ENCODE data around the gene FAM120B.
"Not testable (repeated sequence)": the region's sequence is repeated elsewhere in the genome, so short reads cannot be mapped to it uniquely, and the experiment has no call there.

The FAM120B gene

DNA sequence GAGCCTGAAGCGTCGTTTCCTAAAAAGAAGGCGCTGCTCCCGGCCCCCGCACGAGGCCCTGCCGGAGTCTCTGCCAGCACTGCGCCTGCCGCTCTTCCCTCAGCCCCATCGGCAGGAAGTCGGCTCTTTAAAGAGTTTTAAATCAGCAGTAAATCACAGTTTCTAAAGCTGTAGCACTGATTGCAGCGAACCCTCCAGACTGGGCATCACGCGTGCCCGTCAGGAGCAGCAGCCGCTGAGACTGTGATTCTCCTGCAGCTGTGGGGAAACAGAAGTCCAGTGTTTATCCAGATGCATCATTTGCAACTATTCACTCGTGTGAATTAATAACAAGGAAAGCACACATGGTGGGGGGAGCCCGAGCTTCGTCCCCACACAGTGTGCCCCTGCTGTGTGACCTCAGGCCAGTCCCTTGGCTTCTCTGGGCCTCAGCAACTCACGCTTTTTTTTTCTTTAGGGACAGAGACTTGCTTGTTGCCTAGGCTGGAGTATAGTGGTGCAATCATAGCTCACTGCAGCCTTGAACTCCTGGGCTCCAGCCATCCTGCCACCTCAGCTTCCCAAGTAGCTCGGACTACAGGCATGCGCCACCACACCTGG, 44.0 kb upstream of the FAM120B start:
- no peak for DNase-seq (ENCODE audit: low read depth, low spot score)
- H3K27me3 ChIP-seq (ENCODE audit: insufficient read depth, insufficient read length) = no peaks in the 10 kb centered on the region
- no peak overlapping the region for H3K9ac ChIP-seq (ENCODE audit: insufficient read length, low read depth)
- no peaks in the 10 kb centered on the region for H3K4me1 ChIP-seq (ENCODE audit: insufficient read depth, insufficient read length)
- no peaks in the 10 kb centered on the region for H3K36me3 ChIP-seq (ENCODE audit: insufficient read depth, insufficient read length, low read length)
- H3K4me3 ChIP-seq (ENCODE audit: insufficient read length, low read depth) = no peak overlapping the region
- no peak for TF ChIP-seq YY1 (IDR thresholded peaks at IDR 0.05; ENCODE audit: insufficient read depth, insufficient read length)
- TF ChIP-seq ZNF274 (IDR thresholded peaks at IDR 0.05; ENCODE audit: low read depth, low read length) = no peak
- TF ChIP-seq SUZ12 (IDR thresholded peaks at IDR 0.05; ENCODE audit: extremely low read depth, insufficient read depth, insufficient read length) = no peak
- no peaks in the 10 kb centered on the region for H3K9me3 ChIP-seq (ENCODE audit: insufficient read depth, low read length)

DNA sequence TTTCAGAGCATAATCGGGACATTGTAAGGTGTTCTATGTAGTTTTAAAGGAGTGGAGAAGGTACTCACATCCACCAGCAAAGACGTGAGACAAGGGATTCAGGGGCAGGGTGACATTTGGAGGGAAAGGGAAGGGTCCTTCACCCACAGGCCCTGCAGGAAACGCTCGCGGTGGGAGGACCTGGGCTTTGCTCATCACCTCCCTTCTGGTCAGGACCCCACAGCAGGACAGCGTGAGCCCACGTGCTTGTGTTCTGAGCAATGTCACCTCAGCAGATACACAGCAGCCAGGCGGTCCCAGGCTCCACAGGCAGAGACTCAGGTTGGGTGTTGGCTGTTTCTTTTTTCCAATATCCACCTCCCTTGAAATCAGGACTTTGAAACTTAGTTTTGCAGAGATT, 43.1 kb upstream of the FAM120B start:
- Histone ChIP-seq H3K9ac (ENCODE audit: insufficient read length, low read depth) (no peak overlapping the region), H3K9me3 (ENCODE audit: insufficient read depth, low read length) (no peaks in the 10 kb centered on the region), H3K4me3 (ENCODE audit: insufficient read length, low read depth) (no peak overlapping the region), H3K36me3 (ENCODE audit: insufficient read depth, insufficient read length, low read length) (no peaks in the 10 kb centered on the region), H3K27me3 (ENCODE audit: insufficient read depth, insufficient read length) (no peaks in the 10 kb centered on the region), H3K4me1 (ENCODE audit: insufficient read depth, insufficient read length) (no peaks in the 10 kb centered on the region)
- no peak for TF ChIP-seq YY1 (IDR thresholded peaks at IDR 0.05; ENCODE audit: insufficient read depth, insufficient read length)
- TF ChIP-seq ZNF274 (IDR thresholded peaks at IDR 0.05; ENCODE audit: low read depth, low read length) = no peak
- TF ChIP-seq SUZ12 (IDR thresholded peaks at IDR 0.05; ENCODE audit: extremely low read depth, insufficient read depth, insufficient read length) = no peak
- DNase-seq (ENCODE audit: low read depth, low spot score) = no peak

DNA sequence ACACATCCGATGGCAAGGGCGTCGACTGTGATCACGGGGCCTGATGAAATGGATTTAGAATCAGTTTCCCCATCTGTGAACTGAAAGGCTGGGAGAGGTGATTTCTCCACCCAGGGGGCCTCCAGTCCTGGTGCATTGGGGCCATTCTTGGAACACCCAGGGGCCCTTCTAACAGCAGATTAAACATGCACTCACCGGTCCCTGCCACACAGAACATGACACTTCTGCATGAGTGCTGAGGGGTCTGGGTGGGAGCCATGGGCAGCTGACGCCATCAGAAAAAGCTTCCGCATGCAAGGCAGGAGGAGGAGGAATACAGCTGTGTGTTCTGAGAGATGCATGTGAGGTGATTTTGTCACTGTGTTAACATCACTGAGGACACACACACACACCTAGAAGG, 42.5 kb upstream of the FAM120B start:
- Histone ChIP-seq H3K9ac (ENCODE audit: insufficient read length, low read depth) (no peak overlapping the region), H3K36me3 (ENCODE audit: insufficient read depth, insufficient read length, low read length) (no peaks in the 10 kb centered on the region), H3K4me3 (ENCODE audit: insufficient read length, low read depth) (no peak overlapping the region), H3K4me1 (ENCODE audit: insufficient read depth, insufficient read length) (no peaks in the 10 kb centered on the region), H3K9me3 (ENCODE audit: insufficient read depth, low read length) (no peaks in the 10 kb centered on the region), H3K27me3 (ENCODE audit: insufficient read depth, insufficient read length) (no peaks in the 10 kb centered on the region)
- TF ChIP-seq YY1 (IDR thresholded peaks at IDR 0.05; ENCODE audit: insufficient read depth, insufficient read length) (no peak), ZNF274 (IDR thresholded peaks at IDR 0.05; ENCODE audit: low read depth, low read length) (no peak), SUZ12 (IDR thresholded peaks at IDR 0.05; ENCODE audit: extremely low read depth, insufficient read depth, insufficient read length) (no peak)
- no peak for DNase-seq (ENCODE audit: low read depth, low spot score)

DNA sequence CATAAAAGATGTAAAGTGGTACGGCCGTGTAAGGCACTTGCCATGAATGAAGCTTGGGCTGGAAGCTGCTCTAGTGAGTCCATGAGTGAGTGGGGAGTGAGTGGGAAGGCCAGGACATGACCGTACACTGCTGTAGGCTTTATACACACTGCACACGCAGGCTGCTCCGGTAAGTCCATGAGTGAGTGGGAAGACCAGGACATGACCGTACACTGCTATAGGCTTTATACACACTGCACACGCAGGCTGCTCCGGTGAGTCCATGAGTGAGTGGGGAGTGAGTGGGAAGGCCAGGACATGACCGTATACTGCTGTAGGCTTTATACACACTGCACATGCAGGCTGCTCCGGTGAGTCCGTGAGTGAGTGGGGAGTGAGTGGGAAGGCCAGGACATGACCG, 41.9 kb upstream of the FAM120B start:
- not testable (repeated sequence) for H3K9me3 ChIP-seq (ENCODE audit: insufficient read depth, low read length); H3K36me3 ChIP-seq (ENCODE audit: insufficient read depth, insufficient read length, low read length); DNase-seq (ENCODE audit: low read depth, low spot score); H3K4me3 ChIP-seq (ENCODE audit: insufficient read length, low read depth); H3K9ac ChIP-seq (ENCODE audit: insufficient read length, low read depth); H3K4me1 ChIP-seq (ENCODE audit: insufficient read depth, insufficient read length); H3K27me3 ChIP-seq (ENCODE audit: insufficient read depth, insufficient read length)

DNA sequence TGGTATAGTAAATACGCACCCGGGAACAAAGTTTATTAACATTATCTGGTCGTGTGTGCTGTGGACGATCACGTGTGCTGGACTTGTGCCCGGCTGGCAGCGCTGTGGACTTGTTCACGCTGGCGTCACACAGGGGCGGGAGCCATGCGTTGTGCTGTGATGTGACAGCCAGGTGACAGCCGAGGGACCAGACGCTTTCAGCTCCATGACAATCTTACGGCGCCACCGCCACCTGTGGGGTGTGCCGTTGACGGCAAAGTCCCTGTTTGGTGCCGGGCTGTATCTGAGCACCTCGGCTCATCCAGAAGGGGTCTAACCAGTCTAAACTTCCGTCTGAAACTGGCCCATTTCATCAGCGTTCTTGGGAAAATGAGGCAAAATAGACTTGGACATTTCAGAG, 40.9 kb upstream of the FAM120B start:
- Histone ChIP-seq H3K4me3 (ENCODE audit: insufficient read length, low read depth) (no peak overlapping the region), H3K9me3 (ENCODE audit: insufficient read depth, low read length) (no peaks in the 10 kb centered on the region), H3K9ac (ENCODE audit: insufficient read length, low read depth) (no peak overlapping the region), H3K4me1 (ENCODE audit: insufficient read depth, insufficient read length) (no peaks in the 10 kb centered on the region), H3K27me3 (ENCODE audit: insufficient read depth, insufficient read length) (no peaks in the 10 kb centered on the region), H3K36me3 (ENCODE audit: insufficient read depth, insufficient read length, low read length) (no peaks in the 10 kb centered on the region)
- TF ChIP-seq ZNF274 (IDR thresholded peaks at IDR 0.05; ENCODE audit: low read depth, low read length) (no peak), SUZ12 (IDR thresholded peaks at IDR 0.05; ENCODE audit: extremely low read depth, insufficient read depth, insufficient read length) (no peak), YY1 (IDR thresholded peaks at IDR 0.05; ENCODE audit: insufficient read depth, insufficient read length) (no peak)
- DNase-seq (ENCODE audit: low read depth, low spot score) = no peak

DNA sequence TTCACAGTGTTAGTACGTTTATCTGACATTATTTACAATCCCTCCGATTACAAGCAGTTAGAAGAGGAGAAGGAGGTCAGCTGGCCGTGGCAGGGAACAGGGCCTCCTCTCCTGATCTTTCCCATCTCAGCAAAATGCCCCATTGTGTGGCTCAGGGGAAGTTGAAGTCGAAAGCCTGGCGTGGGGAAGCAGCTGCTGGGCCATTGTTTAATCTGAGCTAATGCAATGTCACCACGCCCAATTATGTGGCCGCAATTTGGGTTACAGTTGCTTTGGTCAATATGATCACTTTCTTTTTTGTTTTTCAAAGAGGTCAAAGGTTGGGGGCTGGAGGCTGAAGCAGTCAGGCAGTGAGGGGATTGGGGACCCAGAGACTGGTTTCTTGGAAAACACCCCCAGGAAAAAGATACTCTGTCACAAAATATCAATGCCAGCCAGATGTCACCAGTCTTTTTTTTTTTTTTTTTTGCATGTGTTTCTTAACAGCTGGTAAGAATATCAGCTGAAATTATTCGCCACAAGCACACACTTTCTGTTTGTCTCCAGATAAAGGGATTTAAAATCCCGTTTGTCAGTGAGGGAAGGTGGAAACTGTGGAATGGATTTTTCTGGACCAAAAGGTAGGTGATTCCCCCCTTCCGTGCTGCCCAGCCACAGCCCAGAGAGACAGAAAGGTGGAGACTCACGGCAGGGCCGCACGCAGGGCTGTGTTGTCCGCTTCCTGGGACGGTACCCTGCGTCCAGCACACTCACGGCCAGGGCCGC, 40.3 kb upstream of the FAM120B start:
- Histone ChIP-seq H3K27me3 (ENCODE audit: insufficient read depth, insufficient read length) (no peaks in the 10 kb centered on the region), H3K9me3 (ENCODE audit: insufficient read depth, low read length) (no peaks in the 10 kb centered on the region), H3K9ac (ENCODE audit: insufficient read length, low read depth) (no peak overlapping the region), H3K4me1 (ENCODE audit: insufficient read depth, insufficient read length) (no peaks in the 10 kb centered on the region), H3K36me3 (ENCODE audit: insufficient read depth, insufficient read length, low read length) (no peaks in the 10 kb centered on the region), H3K4me3 (ENCODE audit: insufficient read length, low read depth) (no peak overlapping the region)
- no peak for DNase-seq (ENCODE audit: low read depth, low spot score)
- no peak for TF ChIP-seq YY1 (IDR thresholded peaks at IDR 0.05; ENCODE audit: insufficient read depth, insufficient read length)
- no peak for TF ChIP-seq SUZ12 (IDR thresholded peaks at IDR 0.05; ENCODE audit: extremely low read depth, insufficient read depth, insufficient read length)
- TF ChIP-seq ZNF274 (IDR thresholded peaks at IDR 0.05; ENCODE audit: low read depth, low read length) = no peak

DNA sequence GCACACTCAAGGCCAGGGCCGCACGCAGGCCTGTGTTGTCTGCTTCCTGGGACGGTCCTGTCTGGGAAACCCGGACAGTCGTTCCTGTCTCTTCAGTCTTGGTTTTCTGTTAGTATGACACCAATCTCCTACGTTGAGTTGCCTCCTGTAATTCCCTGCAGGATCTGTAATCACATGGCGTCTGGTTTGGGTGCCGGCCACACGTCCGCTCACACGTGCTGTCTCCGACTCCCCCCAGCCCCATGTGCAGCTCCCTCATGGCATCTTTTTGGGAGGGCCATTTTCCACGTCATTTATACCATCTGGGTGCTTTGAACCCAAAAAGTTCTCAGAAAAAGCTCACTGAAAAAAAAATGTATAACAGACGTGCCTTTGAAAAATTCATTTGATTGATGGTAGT, 38.9 kb upstream of the FAM120B start:
- no peak overlapping the region for H3K9ac ChIP-seq (ENCODE audit: insufficient read length, low read depth)

More for the DNA sequence above, 38.9 kb upstream of the FAM120B start:
- H3K9me3 ChIP-seq (ENCODE audit: insufficient read depth, low read length) = no peaks in the 10 kb centered on the region
- no peaks in the 10 kb centered on the region for H3K27me3 ChIP-seq (ENCODE audit: insufficient read depth, insufficient read length)
- no peaks in the 10 kb centered on the region for H3K4me1 ChIP-seq (ENCODE audit: insufficient read depth, insufficient read length)
- no peak for DNase-seq (ENCODE audit: low read depth, low spot score)
- no peaks in the 10 kb centered on the region for H3K36me3 ChIP-seq (ENCODE audit: insufficient read depth, insufficient read length, low read length)
- no peak overlapping the region for H3K4me3 ChIP-seq (ENCODE audit: insufficient read length, low read depth)
- no peak for TF ChIP-seq SUZ12 (IDR thresholded peaks at IDR 0.05; ENCODE audit: extremely low read depth, insufficient read depth, insufficient read length)
- no peak for TF ChIP-seq ZNF274 (IDR thresholded peaks at IDR 0.05; ENCODE audit: low read depth, low read length)
- TF ChIP-seq YY1 (IDR thresholded peaks at IDR 0.05; ENCODE audit: insufficient read depth, insufficient read length) = no peak
